ENCODE results near the gene ANO4.

The ANO4 gene

GRCh38 chr12:100859063-100859627 is 64.6 kb downstream of the ANO4 start:
- H3K4me3 ChIP-seq (ENCODE audit: low read depth, low read length): no peak overlapping the region
- TF ChIP-seq, protein P1, sequence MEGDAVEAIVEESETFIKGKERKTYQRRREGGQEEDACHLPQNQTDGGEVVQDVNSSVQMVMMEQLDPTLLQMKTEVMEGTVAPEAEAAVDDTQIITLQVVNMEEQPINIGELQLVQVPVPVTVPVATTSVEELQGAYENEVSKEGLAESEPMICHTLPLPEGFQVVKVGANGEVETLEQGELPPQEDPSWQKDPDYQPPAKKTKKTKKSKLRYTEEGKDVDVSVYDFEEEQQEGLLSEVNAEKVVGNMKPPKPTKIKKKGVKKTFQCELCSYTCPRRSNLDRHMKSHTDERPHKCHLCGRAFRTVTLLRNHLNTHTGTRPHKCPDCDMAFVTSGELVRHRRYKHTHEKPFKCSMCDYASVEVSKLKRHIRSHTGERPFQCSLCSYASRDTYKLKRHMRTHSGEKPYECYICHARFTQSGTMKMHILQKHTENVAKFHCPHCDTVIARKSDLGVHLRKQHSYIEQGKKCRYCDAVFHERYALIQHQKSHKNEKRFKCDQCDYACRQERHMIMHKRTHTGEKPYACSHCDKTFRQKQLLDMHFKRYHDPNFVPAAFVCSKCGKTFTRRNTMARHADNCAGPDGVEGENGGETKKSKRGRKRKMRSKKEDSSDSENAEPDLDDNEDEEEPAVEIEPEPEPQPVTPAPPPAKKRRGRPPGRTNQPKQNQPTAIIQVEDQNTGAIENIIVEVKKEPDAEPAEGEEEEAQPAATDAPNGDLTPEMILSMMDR (IDR thresholded peaks at IDR 0.05; ENCODE audit: low read depth, low read length): no peak
- in situ Hi-C loops (cut with HindIII; ENCODE audit: low sequenced_read_pairs): no loop called here
- no peak for DNase-seq (ENCODE audit: low read depth, low spot score)

GRCh38 chr12:100860611-100861010 is 66.0 kb downstream of the ANO4 start:
- in situ Hi-C loops (cut with HindIII; ENCODE audit: low sequenced_read_pairs): no loop called here
- H3K4me3 ChIP-seq (ENCODE audit: low read depth, low read length): no peak overlapping the region
- DNase-seq (ENCODE audit: low read depth, low spot score): peak; percentile 54
- TF ChIP-seq, protein P1 (IDR thresholded peaks at IDR 0.05; ENCODE audit: low read depth, low read length): no peak

- H3K4me3 ChIP-seq (ENCODE audit: low read depth, low read length): no peak overlapping the region
- in situ Hi-C loops (cut with HindIII; ENCODE audit: low sequenced_read_pairs): no loop called here
- TF ChIP-seq, protein P1 (IDR thresholded peaks at IDR 0.05; ENCODE audit: low read depth, low read length): no peak
- DNase-seq (ENCODE audit: low read depth, low spot score): no peak
These were observed 68.1 kb downstream of the ANO4 start for GRCh38 chr12:100862676-100863075.

DNA sequence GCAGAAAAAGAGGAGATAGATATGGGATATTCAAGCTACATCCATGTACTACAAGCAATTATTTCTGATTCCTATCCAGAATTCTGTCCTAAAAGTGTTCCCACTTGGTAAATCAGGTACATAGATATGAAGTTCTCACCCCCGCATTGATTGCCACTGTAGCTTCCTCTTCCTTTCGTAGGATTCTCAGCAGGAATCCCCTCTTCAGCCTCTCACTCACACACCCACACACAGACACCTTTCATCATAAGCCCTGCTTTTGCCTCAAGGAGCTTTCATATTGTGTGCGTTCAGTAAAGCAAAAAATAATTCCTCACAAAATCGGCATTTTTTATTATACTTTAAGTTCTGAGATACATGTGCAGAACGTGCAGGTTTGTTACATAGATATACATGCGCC is 69.8 kb downstream of the ANO4 start:
- in situ Hi-C loops (cut with HindIII; ENCODE audit: low sequenced_read_pairs): no loop called here
- no peak overlapping the region for H3K4me3 ChIP-seq (ENCODE audit: low read depth, low read length)
- DNase-seq (ENCODE audit: low read depth, low spot score): no peak
- TF ChIP-seq, protein P1 (IDR thresholded peaks at IDR 0.05; ENCODE audit: low read depth, low read length): no peak

GRCh38 chr12:100867639-100868393 is 73.2 kb downstream of the ANO4 start:
- in situ Hi-C loops (cut with HindIII; ENCODE audit: low sequenced_read_pairs): no loop called here
- H3K4me3 ChIP-seq (ENCODE audit: low read depth, low read length): no peak overlapping the region
- TF ChIP-seq, protein P1 (IDR thresholded peaks at IDR 0.05; ENCODE audit: low read depth, low read length): no peak
- no peak for DNase-seq (ENCODE audit: low read depth, low spot score)

DNA sequence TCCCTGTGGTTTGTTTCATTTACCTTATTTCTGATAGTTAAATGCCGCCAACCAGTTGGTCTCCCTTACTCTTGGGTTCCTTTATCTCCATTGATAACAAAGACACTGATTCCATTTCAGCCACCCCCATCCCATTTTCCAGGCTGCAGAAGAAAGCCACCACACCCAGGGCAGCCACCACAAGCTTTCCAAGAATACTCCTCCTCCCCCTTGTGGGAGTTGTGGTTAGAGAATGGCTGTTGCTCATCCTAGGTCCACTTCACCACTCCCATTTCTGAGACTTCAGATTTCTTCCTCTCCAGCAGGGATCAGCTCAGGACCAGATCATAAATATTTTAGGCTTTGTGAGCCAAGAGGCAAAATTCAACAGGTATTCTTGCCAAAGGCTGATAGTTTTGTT is 73.9 kb downstream of the ANO4 start:
- DNase-seq (ENCODE audit: low read depth, low spot score): peak; percentile 60
- in situ Hi-C loops (cut with HindIII; ENCODE audit: low sequenced_read_pairs): no loop called here
- no peak overlapping the region for H3K4me3 ChIP-seq (ENCODE audit: low read depth, low read length)
- TF ChIP-seq, protein P1 (IDR thresholded peaks at IDR 0.05; ENCODE audit: low read depth, low read length): no peak
